SJSA1 (cell line): Measurements from ENCODE around the gene ADGRV1. TPM values are rescaled to one million over a fixed set of nuclear protein-coding genes. Genes with fewer than 3 reads are reported as not detected.
"Not testable (repeated sequence)": the region's sequence is repeated elsewhere in the genome, so short reads cannot be mapped to it uniquely, and the experiment has no call there.

Source experiments
- DNase-seq, 2 experiments: peaks; one replicate each; pipeline ENCODE4 v3.0.0-alpha.2; 2015 to 2020; ENCODE audit warnings: low spot score in 2 of 2, low read depth in 1 of 2
- H3K27ac ChIP-seq: fragments of 250-450 bp; sonication (Bioruptor Pico); 2 replicates; pipeline ENCODE4 v1.5.1; 2020; ENCODE audit warnings: mild to moderate bottlenecking, moderate library complexity
- H3K27me3 ChIP-seq: fragments of 250-450 bp; sonication (Bioruptor Pico); replicated peaks from 2 replicates; pipeline ENCODE4 v1.5.1; 2020; ENCODE audit warnings: mild to moderate bottlenecking, moderate library complexity
- H3K36me3 ChIP-seq: fragments of 250-450 bp; sonication (Bioruptor Pico); 2 replicates; pipeline ENCODE4 v1.5.1; 2020; ENCODE audit warnings: mild to moderate bottlenecking
- H3K4me1 ChIP-seq: fragments of 250-450 bp; sonication (Bioruptor Pico); replicated peaks from 2 replicates; pipeline ENCODE4 v1.6.1; 2021; ENCODE audit warnings: mild to moderate bottlenecking
- H3K4me3 ChIP-seq: fragments of 250-450 bp; sonication (Bioruptor Pico); 2 replicates; pipeline ENCODE4 v1.5.1; 2020; ENCODE audit warnings: mild to moderate bottlenecking
- H3K9me3 ChIP-seq: fragments of 250-450 bp; sonication (Bioruptor Pico); replicated peaks from 2 replicates; pipeline ENCODE4 v1.5.1; 2020; ENCODE audit warnings: mild to moderate bottlenecking
- total RNA-seq: library from RNA; depleted of rRNA; stranded (reverse); fragments of >200 nt; shearing (Covaris generic); gene quantifications from 2 replicates; pipeline ENCODE4 v1.2.3, GENCODE V29; 2014

ADGRV1 gene
- total RNA-seq, 1 experiment from 2014 or later = 0.13 TPM

DNA sequence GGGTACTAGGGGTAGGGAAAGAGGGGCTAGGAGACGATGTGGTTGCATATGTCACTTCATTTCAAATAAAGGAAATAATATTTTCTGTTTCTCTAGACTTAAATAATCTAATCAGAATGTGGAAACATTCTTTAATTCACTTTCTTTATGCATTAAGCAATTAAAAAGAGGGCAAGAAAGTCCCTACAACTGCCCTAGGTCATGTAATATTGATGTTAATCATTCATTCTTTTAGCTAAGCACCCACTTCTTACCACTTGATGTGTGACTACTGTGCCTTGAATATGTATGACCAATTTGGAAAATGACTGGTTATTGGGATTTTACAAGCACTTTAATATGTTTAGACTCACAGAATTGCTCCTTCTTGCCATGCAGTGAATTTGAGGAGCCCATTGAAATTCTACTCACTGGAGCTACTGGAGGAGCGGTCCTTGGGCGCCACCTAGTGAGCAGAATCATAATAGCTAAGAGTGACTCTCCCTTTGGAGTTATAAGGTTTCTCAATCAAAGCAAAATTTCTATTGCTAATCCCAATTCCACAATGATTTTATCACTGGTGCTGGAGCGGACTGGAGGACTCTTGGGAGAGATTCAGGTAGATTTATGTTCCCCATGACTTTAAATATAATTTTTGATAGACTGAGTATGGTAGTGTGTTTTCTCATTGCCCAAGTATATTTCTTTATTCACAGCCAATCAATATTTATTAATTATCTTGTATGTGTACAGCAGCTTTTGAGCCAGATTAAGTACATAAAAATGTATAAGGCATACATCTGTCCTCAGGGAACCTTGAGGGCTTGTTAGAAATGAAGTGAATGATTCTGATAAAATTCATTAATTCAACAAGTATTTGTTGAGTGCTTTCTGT is 225.1 kb downstream of the ADGRV1 start:
- Histone ChIP-seq H3K36me3 (no peaks in the 10 kb centered on the region), H3K27ac (no peak overlapping the region), H3K4me1 (no peaks in the 10 kb centered on the region), H3K9me3 (no peaks in the 10 kb centered on the region; the same call in 1 of the 2 replicates), H3K27me3 (no peaks in the 10 kb centered on the region), H3K4me3 (no peak overlapping the region)
- peak; percentile 21 to 64 for DNase-seq

DNA sequence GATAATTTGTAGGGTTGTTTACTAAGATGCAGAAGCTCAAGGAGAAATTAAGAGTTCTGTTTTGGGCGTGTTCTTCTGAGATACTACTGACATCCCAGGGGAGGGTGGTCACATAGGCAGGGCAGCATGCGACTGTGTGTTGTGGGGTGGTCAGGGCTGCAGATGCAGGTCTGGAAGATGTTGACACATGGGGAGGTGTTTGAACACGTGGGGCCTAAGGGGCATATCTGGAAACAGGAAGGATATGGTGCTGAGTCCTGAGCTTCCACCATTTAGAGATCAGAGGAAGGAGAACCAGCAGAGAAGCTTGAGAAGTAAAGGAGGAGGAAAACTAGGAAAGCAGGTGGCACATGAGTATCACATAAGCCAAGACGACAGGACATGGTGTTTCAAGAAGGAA is 228.2 kb downstream of the ADGRV1 start:
- DNase-seq = no peak
- Histone ChIP-seq H3K4me1 (no peaks in the 10 kb centered on the region), H3K4me3 (no peak overlapping the region), H3K27ac (no peak overlapping the region), H3K36me3 (no peaks in the 10 kb centered on the region), H3K9me3 (no peaks in the 10 kb centered on the region; the same call in 1 of the 2 replicates), H3K27me3 (no peaks in the 10 kb centered on the region)

DNA sequence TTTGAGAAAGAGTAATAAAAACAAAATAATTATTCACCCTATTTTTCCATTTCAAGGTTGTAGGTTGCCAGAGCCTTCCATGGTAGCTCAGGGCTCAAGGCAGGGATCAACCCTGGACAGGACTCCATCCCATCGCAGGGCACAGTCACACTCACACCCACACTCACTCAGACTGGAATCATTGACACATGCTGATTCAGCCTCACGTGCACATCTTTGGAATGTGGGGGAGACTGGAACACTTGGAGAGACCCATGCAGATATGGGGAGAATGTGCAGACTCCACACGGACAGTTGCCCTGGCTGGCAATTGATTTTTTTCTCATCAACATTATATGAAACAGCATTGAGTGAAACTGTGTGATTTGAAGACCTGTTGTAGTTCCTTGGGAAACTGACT is 234.1 kb downstream of the ADGRV1 start:
- DNase-seq = no peak
- peaks cover 3% of the 10 kb centered on the region; the same call in 1 of the 2 replicates for H3K9me3 ChIP-seq
- H3K27ac ChIP-seq = no peak overlapping the region
- no peaks in the 10 kb centered on the region for H3K4me1 ChIP-seq
- no peaks in the 10 kb centered on the region for H3K27me3 ChIP-seq
- H3K4me3 ChIP-seq = no peak overlapping the region
- no peaks in the 10 kb centered on the region for H3K36me3 ChIP-seq

DNA sequence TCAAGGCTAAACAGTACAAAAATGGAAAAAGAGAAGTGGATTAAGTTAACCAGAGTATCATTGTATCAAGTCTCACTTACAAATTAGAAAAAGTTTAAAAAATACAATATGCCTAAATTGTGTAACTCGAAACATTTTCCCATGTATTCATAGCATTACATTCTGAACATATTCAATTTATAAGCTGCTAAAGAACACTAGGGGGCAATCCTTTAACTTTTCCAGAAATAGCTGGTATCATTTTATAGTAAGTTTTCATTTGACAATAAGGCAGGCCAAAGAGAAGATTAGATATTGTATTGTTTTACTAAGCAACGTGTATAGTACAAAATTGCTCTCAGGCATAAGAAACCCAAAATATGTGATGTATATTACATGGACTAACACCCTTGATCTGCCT is 234.6 kb downstream of the ADGRV1 start:
- no peak for DNase-seq
- H3K4me1 ChIP-seq = no peaks in the 10 kb centered on the region
- H3K4me3 ChIP-seq = no peak overlapping the region
- H3K9me3 ChIP-seq = peaks cover 3% of the 10 kb centered on the region; the same call in 1 of the 2 replicates
- H3K27me3 ChIP-seq = no peaks in the 10 kb centered on the region
- no peaks in the 10 kb centered on the region for H3K36me3 ChIP-seq
- no peak overlapping the region for H3K27ac ChIP-seq

DNA sequence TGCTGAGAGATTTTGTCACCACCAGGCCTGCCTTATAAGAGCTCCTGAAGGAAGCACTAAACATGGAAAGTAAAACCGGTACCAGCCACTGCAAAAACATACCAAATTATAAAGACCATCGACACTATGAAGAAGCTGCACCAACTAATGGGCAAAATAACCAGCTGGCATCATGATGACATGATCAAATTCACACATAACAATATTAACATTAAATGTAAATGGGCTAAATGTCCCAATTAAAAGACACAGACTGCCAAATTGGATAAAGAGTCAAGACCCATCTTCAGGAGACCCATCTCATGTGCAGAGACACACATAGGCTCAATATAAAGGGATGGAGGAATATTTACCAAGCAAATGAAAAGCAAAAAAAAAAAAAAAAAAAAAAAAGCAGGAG is 238.3 kb downstream of the ADGRV1 start:
- H3K27ac ChIP-seq, DNase-seq, H3K36me3 ChIP-seq: not testable (repeated sequence)

DNA sequence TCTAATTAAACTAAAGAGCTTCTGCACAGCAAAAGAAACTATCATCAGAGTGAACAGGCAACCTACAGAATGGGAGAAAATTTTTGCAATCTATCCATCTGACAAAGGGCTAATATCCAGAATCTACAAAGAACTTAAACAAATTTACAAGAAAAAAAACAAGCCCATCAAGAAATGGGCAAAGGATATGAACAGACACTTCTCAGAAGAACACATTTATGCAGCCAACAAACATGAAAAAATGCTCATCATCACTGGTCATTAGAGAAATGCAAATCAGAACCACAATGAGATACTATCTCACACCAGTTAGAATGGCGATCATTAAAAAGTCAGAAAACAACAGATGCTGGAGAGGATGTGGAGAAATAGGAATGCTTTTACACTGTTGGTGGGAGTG is 241.5 kb downstream of the ADGRV1 start:
- H3K4me3 ChIP-seq, H3K36me3 ChIP-seq, H3K9me3 ChIP-seq, H3K27ac ChIP-seq, H3K27me3 ChIP-seq, DNase-seq, H3K4me1 ChIP-seq: not testable (repeated sequence)

More for the DNA sequence above, 238.3 kb downstream of the ADGRV1 start:
- H3K4me3 ChIP-seq, H3K9me3 ChIP-seq, H3K4me1 ChIP-seq, H3K27me3 ChIP-seq: not testable (repeated sequence)

DNA sequence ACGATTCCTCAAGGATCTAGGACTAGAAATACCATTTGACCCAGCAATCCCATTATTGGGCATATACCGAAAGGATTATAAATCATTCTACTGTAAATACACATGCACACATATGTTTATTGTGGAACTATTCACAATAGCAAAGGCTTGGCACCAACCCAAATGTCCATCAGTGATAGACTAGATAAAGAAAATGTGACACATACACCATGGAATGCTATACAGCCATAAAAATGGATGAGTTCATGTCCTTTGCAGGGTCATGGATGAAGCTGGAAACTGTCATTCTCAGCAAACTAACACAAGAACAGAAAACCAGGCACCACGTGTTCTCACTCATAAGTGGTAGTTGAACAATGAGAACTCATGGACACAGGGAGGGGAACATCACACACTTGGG is 241.9 kb downstream of the ADGRV1 start:
- not testable (repeated sequence) for H3K27ac ChIP-seq, H3K36me3 ChIP-seq, DNase-seq, H3K4me1 ChIP-seq, H3K9me3 ChIP-seq, H3K4me3 ChIP-seq, H3K27me3 ChIP-seq

DNA sequence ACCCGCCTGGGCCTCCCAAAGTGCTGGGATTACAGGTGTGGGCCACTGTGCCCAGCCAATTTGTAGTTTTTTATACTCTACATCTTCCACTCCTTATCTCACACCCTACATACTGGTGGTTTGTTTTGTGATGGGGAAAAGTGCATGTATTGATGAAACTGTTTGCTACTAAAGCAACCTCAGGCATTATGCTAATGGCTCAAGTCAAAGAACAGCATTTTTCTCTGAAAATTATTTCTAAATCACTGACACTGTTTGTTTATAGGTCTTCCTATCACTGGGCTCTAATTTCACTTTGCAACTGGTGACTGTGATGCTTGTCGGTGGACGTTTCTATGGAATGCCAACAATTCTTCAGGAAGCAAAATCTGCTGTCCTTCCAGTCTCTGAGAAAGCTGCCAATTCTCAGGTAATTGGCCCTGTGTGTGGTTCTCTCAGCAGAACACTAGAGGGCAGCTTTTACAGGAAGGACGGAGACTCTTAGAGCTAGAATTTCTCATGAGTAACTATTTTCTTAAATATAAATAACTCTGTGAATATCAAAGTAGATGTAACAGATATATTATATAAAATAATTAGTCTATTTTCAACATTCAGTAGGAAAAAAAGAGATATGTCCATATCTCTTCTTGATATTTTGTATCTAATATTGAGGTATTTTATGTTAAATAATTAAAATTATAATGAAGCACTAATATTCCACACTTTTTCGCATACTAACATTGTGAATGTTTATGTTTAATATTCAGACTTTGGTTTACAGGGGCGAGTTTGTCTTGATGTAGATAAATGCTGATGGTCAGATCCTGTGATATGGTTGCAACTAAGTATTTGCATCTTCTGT is 244.1 kb downstream of the ADGRV1 start:
- Histone ChIP-seq H3K4me1 (no peaks in the 10 kb centered on the region), H3K27ac (no peak overlapping the region), H3K27me3 (no peaks in the 10 kb centered on the region), H3K36me3 (no peaks in the 10 kb centered on the region), H3K9me3 (0 out of 2 replicates have a peak, but pooled peaks cover under 1% of the 10 kb centered on the region), H3K4me3 (no peak overlapping the region)
- no peak for DNase-seq

DNA sequence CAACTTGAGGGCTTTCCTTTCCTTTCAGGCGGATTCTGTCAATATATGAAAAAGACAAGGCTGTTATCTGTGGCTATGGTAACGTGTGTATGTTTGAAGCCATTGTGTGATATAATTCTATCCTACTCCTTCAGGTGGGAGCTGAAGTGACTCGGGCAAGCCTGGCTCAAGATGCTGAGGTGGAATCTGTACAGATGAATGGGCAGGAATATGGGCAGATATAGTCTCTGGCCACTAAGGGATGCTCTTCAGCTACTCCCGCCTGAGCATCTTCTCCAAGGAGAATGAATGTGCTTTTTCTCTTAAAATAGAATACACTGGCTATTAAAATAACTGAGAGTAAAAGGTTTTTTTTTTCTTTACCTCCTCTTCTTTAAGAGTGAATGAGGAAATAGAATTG is 244.8 kb downstream of the ADGRV1 start:
- Histone ChIP-seq H3K27ac (no peak overlapping the region), H3K36me3 (no peaks in the 10 kb centered on the region), H3K4me3 (no peak overlapping the region), H3K27me3 (no peaks in the 10 kb centered on the region), H3K4me1 (no peaks in the 10 kb centered on the region), H3K9me3 (no peaks in the 10 kb centered on the region)
- DNase-seq = no peak

DNA sequence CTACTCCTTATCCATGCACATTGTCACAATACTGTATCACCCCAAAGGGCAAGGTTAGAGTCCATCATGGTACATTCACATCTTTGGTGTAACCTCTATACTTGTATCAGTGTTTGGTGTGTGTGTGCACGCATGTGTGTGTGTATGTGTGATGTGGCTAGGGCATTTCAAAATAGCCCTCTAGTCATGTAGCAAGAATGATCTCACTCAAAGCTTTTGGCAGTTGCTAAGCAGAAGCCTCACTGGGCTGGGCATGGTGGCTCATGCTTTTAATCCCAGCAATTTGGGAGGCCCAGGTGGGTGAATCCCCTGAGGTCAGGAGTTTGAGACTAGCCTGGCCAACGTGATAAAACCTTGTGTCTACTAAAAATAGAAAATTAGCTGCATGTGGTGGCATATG is 245.3 kb downstream of the ADGRV1 start:
- H3K27me3 ChIP-seq = no peaks in the 10 kb centered on the region
- no peak for DNase-seq
- H3K27ac ChIP-seq = no peak overlapping the region
- no peak overlapping the region for H3K4me3 ChIP-seq
- H3K36me3 ChIP-seq = no peaks in the 10 kb centered on the region
- H3K4me1 ChIP-seq = no peaks in the 10 kb centered on the region
- H3K9me3 ChIP-seq = no peaks in the 10 kb centered on the region

DNA sequence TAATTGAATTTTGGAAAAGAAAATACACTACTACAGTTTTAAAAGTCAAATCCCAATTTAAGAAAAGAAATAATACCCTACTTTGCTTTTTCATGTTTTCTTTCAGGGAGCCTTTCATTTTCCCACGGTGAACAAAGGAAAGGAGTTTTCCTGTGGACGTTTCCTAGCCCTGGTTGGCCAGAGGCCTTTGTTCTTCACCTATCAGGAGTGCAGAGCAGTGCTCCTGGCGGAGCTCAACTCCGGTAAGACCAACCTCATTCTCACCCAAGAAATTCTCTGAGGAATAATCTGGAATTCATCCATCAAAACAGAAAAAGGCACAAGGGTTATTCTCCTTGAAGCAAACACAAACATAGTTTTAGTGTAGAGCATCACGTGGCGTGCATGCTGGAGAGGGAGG is 248.9 kb downstream of the ADGRV1 start:
- Histone ChIP-seq H3K27ac (no peak overlapping the region), H3K27me3 (no peaks in the 10 kb centered on the region), H3K9me3 (no peaks in the 10 kb centered on the region), H3K4me3 (no peak overlapping the region), H3K4me1 (no peaks in the 10 kb centered on the region), H3K36me3 (no peaks in the 10 kb centered on the region)
- DNase-seq = no peak

DNA sequence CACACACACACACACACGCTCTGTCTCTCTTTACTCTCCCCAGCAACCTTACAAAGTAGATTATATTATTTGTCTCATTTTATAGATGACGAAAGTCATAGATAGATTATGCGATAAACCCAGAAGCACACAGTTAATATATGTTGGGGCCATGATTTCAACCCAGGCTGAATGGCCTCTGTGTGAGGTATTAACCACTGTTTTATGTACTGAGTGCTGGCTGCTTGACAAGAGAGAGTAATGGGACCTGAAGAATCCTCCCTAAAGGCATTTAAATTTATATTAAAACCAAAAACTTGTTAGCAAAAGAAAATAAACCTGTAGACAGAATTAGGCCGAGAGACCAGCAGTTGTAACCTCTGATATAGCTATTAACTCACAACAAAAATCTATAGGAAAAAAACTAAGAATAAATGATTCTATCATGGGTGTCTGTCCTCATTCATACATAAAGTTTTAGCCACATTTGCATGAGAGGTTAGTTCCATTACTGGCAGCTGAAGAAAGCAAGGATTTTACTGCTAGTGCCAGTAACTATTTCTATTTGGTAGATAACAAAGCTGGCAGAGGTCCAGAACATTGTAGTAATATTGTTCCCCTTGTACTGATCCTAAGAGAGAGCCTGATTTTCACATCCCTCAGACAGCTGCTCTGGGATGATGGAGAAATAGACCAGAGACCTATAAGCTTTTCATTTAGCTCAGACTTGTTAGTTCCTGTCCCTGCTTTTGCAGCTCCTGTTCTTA is 250.9 kb downstream of the ADGRV1 start:
- Histone ChIP-seq H3K9me3 (no peaks in the 10 kb centered on the region), H3K4me3 (no peak overlapping the region), H3K27ac (no peak overlapping the region), H3K27me3 (no peaks in the 10 kb centered on the region), H3K4me1 (no peaks in the 10 kb centered on the region), H3K36me3 (no peaks in the 10 kb centered on the region)
- DNase-seq = no peak

DNA sequence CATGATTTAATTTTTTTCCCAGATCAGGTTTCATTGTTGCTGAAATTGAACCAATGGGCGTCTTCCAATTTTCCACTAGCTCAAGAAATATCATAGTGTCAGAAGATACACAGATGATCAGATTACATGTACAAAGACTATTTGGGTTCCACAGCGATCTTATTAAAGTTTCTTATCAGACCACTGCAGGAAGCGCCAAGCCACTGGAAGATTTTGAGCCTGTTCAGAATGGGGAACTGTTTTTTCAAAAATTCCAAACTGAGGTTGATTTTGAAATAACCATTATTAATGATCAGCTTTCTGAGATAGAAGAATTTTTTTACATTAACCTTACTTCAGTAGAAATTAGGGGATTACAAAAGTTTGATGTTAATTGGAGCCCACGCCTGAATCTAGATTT is 251.6 kb downstream of the ADGRV1 start:
- no peaks in the 10 kb centered on the region for H3K9me3 ChIP-seq
- no peaks in the 10 kb centered on the region for H3K27me3 ChIP-seq
- no peaks in the 10 kb centered on the region for H3K4me1 ChIP-seq
- no peak overlapping the region for H3K4me3 ChIP-seq
- H3K36me3 ChIP-seq = no peaks in the 10 kb centered on the region
- DNase-seq = no peak
- no peak overlapping the region for H3K27ac ChIP-seq
